ENCODE measurements around the gene TRIM58.
A peak's percentile ranks its signal among the peaks of the same experiment; 100 is the strongest.

Gene TRIM58

GRCh38 chr1:247857069-247857984 lies at the start of gene TRIM58:
Gene TRIM58 (plus strand): TSS chr1:247857187. CDS start chr1:247857247, 60 bp downstream.
- no peak for DNase-seq (ENCODE audit: low spot score)

- DNase-seq (ENCODE audit: low spot score), result no peak
Observed at GRCh38 chr1:247812637-247813036, 44.4 kb upstream of the TRIM58 start.

- DNase-seq (ENCODE audit: low spot score), result no peak
Observed at GRCh38 chr1:247822060-247822459, 34.9 kb upstream of the TRIM58 start.

GRCh38 chr1:247824023-247824422 lies 33.0 kb upstream of the TRIM58 start, which contains the start of gene OR14A16:
Gene OR14A16 (minus strand): TSS chr1:247824119. CDS start chr1:247815729, 8,390 bp downstream.
- DNase-seq (ENCODE audit: low spot score), result no peak

- no peak for DNase-seq (ENCODE audit: low spot score)
Observed at GRCh38 chr1:247825362-247825761, 31.6 kb upstream of the TRIM58 start.

GRCh38 chr1:247829656-247830055 lies 27.3 kb upstream of the TRIM58 start:
- no peak for DNase-seq (ENCODE audit: low spot score)

GRCh38 chr1:247833601-247834000 lies 23.4 kb upstream of the TRIM58 start:
- DNase-seq (ENCODE audit: low spot score), result no peak

GRCh38 chr1:247840818-247841217 lies 16.2 kb upstream of the TRIM58 start:
- no peak for DNase-seq (ENCODE audit: low spot score)

GRCh38 chr1:247841796-247842195 lies 15.2 kb upstream of the TRIM58 start, which contains the start of gene OR11L1:
Gene OR11L1 (minus strand): TSS chr1:247841896. CDS start chr1:247841896, 0 bp downstream.
- DNase-seq (ENCODE audit: low spot score), result no peak

- DNase-seq (ENCODE audit: low spot score), result no peak
Observed at GRCh38 chr1:247843411-247843810, 13.6 kb upstream of the TRIM58 start.

GRCh38 chr1:247845011-247845692 lies 11.8 kb upstream of the TRIM58 start:
- DNase-seq (ENCODE audit: low spot score), result no peak

GRCh38 chr1:247845693-247846017 lies 11.3 kb upstream of the TRIM58 start:
- DNase-seq (ENCODE audit: low spot score), result no peak

- DNase-seq (ENCODE audit: low spot score), result no peak
Observed at GRCh38 chr1:247848346-247848745, 8.6 kb upstream of the TRIM58 start.

GRCh38 chr1:247849616-247850015 lies 7.4 kb upstream of the TRIM58 start:
- DNase-seq (ENCODE audit: low spot score), result no peak

GRCh38 chr1:247854899-247855545 lies 2.0 kb upstream of the TRIM58 start:
- DNase-seq (ENCODE audit: low spot score), result no peak

GRCh38 chr1:247855911-247856310 lies 1.1 kb upstream of the TRIM58 start:
- no peak for DNase-seq (ENCODE audit: low spot score)

- DNase-seq (ENCODE audit: low spot score), result no peak
Observed at GRCh38 chr1:247857985-247858619, 1.1 kb downstream of the TRIM58 start.

GRCh38 chr1:247862756-247863155 lies 5.8 kb downstream of the TRIM58 start:
- DNase-seq (ENCODE audit: low spot score), result no peak

- DNase-seq (ENCODE audit: low spot score), result no peak
Observed at GRCh38 chr1:247864644-247865043, 7.7 kb downstream of the TRIM58 start.

GRCh38 chr1:247865416-247865815 lies 8.4 kb downstream of the TRIM58 start:
- DNase-seq (ENCODE audit: low spot score), result no peak

- DNase-seq (ENCODE audit: low spot score), result no peak
Observed at GRCh38 chr1:247883346-247883745, 26.4 kb downstream of the TRIM58 start.

GRCh38 chr1:247884797-247885413 lies 27.9 kb downstream of the TRIM58 start:
- peak; percentile 44 for DNase-seq (ENCODE audit: low spot score)

Data from Ammon's horn (tissue), 1 donor.